HFFc6 (cell line): Measurements from ENCODE around the gene GRK3. TPM values are rescaled to one million over a fixed set of nuclear protein-coding genes. Genes with fewer than 3 reads are reported as not detected.
"Not testable (repeated sequence)": the region's sequence is repeated elsewhere in the genome, so short reads cannot be mapped to it uniquely, and the experiment has no call there.

Experiments used
- DNase-seq: peaks from one replicate; pipeline ENCODE4 v3.0.0-alpha.2; 2018
- H3K27ac Mint-ChIP-seq: 2 replicates; pipeline ENCODE4 v1.8.0; 2020; ENCODE audit warnings: mild to moderate bottlenecking, mixed read lengths
- H3K27me3 Mint-ChIP-seq: 2 replicates; pipeline ENCODE4 v1.8.0; 2021; ENCODE audit warnings: mild to moderate bottlenecking, moderate library complexity, mixed read lengths; ENCODE audit not compliant: insufficient read depth
- H3K36me3 Mint-ChIP-seq: 2 replicates; pipeline ENCODE4 v1.8.0; 2021; ENCODE audit warnings: low read depth, mixed read lengths
- H3K4me1 Mint-ChIP-seq: 2 replicates; pipeline ENCODE4 v1.8.0; 2020; ENCODE audit warnings: low read depth, mixed read lengths
- H3K4me3 Mint-ChIP-seq: 2 replicates; pipeline ENCODE4 v1.8.0; 2020; ENCODE audit warnings: mild to moderate bottlenecking, moderate library complexity, mixed read lengths
- H3K9me3 Mint-ChIP-seq: 2 replicates; pipeline ENCODE4 v1.8.0; 2020; ENCODE audit warnings: mild to moderate bottlenecking, mixed read lengths
- total RNA-seq, 6 experiments: library from RNA; stranded (reverse); fragmentation: NEBNext Ultra II Directional; extraction: Animal tissue kit (Norgen Biotek cat#: 25700); gene quantifications; 2 replicates in 1 of 6; 3 replicates in 5 of 6; pipeline ENCODE4 v1.2.3, GENCODE V29; 2021
- TF ChIP-seq, protein P1 (sequence below): fragments of 200-600 bp; sonication (generic); IDR thresholded peaks from 2 replicates; pipeline ENCODE4 v1.5.0; 2021; ENCODE audit warnings: antibody characterized with exemption, mild to moderate bottlenecking

GRK3 gene
- total RNA-seq, 6 experiments from 2014 or later: 0.05 TPM; not detected in 5

GRCh38 chr22:25555586-25555985, 8.9 kb upstream of the GRK3 start:
- TF ChIP-seq, protein P1, sequence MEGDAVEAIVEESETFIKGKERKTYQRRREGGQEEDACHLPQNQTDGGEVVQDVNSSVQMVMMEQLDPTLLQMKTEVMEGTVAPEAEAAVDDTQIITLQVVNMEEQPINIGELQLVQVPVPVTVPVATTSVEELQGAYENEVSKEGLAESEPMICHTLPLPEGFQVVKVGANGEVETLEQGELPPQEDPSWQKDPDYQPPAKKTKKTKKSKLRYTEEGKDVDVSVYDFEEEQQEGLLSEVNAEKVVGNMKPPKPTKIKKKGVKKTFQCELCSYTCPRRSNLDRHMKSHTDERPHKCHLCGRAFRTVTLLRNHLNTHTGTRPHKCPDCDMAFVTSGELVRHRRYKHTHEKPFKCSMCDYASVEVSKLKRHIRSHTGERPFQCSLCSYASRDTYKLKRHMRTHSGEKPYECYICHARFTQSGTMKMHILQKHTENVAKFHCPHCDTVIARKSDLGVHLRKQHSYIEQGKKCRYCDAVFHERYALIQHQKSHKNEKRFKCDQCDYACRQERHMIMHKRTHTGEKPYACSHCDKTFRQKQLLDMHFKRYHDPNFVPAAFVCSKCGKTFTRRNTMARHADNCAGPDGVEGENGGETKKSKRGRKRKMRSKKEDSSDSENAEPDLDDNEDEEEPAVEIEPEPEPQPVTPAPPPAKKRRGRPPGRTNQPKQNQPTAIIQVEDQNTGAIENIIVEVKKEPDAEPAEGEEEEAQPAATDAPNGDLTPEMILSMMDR: no peak
- peaks cover 4% of the 10 kb centered on the region for H3K27me3 Mint-ChIP-seq
- H3K4me1 Mint-ChIP-seq: no peaks in the 10 kb centered on the region
- H3K9me3 Mint-ChIP-seq: peaks cover 30% of the 10 kb centered on the region; the same call in 1 of the 2 replicates
- DNase-seq: no peak
- no peak overlapping the region for H3K27ac Mint-ChIP-seq
- H3K36me3 Mint-ChIP-seq: no peaks in the 10 kb centered on the region
- no peak overlapping the region for H3K4me3 Mint-ChIP-seq

DNA sequence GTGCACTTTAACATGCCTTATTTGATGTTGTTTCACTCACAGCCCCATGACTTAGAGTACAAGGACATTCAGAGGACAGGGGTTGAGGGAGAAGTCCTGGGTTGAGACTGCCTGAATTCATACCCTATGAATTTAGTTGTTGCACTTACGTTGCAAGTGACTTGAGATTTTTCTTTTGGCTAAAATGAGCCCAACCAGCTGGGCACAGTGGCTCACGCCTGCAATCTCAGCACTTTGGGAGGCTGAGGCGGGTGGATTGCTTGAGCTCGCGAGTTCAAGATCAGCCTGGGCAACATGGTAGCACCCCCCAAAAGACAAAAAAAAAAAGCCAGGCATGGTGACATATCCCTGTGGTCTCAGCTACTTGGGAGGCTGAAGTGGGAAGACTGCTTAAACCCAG, 7.3 kb upstream of the GRK3 start:
- DNase-seq: no peak
- Mint-ChIP-seq H3K4me1 (no peaks in the 10 kb centered on the region), H3K27me3 (peaks cover 4% of the 10 kb centered on the region), H3K36me3 (no peaks in the 10 kb centered on the region), H3K4me3 (no peak overlapping the region), H3K9me3 (peaks cover 25% of the 10 kb centered on the region; the same call in 1 of the 2 replicates), H3K27ac (no peak overlapping the region)
- TF ChIP-seq, protein P1: no peak

DNA sequence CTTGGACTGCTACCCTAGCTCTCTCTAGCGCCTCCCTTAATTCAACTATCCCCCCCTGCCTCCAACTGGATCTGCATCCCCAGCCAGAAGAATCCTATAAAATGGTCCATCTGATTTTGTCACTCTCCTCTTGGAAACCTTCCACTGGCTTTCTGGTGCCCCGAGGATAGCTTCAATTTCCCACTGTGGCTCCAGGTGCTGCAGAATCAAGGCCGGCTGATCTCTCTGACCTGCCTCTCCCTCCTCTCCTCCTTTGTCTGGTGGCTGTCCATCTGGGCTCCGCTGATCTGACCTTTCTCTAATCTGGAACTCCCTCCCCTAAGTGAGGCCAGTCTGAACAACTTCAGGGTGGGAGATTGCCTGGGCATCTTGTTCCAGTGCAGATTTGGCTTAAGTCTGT, 6.1 kb upstream of the GRK3 start:
- H3K36me3 Mint-ChIP-seq: no peaks in the 10 kb centered on the region
- H3K4me1 Mint-ChIP-seq: no peaks in the 10 kb centered on the region
- TF ChIP-seq, protein P1: no peak
- no peak for DNase-seq
- H3K27me3 Mint-ChIP-seq: peaks cover 8% of the 10 kb centered on the region
- peaks cover 25% of the 10 kb centered on the region; the same call in 1 of the 2 replicates for H3K9me3 Mint-ChIP-seq
- no peak overlapping the region for H3K4me3 Mint-ChIP-seq
- no peak overlapping the region for H3K27ac Mint-ChIP-seq

DNA sequence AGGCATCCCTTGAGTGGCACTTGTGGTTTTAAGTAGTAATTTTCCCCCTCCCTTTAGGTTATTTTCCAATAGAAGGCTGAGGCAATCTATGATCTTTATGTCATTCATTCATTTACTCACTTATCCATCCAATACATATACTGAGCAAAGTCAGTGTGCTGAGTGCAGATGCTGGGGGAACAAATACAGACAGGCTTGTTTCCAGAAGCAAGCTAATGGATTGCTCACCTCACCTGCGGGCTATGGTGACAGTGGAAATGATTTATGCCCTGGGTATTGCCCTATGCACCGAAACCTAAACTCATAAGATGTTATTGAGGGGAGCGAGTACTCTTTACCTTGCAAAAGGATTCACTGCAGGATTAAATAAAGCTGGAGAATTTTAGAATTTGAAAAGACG, 4.6 kb upstream of the GRK3 start:
- Mint-ChIP-seq H3K27me3 (peaks cover 12% of the 10 kb centered on the region), H3K9me3 (peaks cover 26% of the 10 kb centered on the region; the same call in 1 of the 2 replicates)
- not testable (repeated sequence) for DNase-seq, H3K4me1 Mint-ChIP-seq, H3K4me3 Mint-ChIP-seq, H3K36me3 Mint-ChIP-seq, H3K27ac Mint-ChIP-seq

DNA sequence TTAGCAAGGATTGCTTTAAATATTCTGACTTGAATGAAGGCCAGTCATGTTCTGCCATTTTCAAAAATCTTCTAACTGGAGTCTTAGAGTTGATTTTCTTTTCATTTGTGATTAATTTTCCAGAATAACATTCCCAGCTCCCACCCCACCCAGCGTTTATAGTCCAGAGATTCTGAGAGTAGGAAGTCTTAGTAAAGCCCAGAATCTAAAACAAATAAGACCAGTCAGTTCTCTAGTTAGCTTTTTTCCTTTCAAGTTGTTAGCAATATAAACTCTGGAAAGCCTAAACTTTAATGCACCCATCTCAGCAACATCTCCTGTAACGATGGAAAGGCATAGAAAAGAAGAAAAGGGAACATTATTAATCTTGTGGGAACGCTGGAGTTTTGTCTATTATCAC, 3.3 kb upstream of the GRK3 start:
- DNase-seq, H3K27ac Mint-ChIP-seq, H3K36me3 Mint-ChIP-seq, H3K4me3 Mint-ChIP-seq, H3K4me1 Mint-ChIP-seq: not testable (repeated sequence)
- peaks cover 14% of the 10 kb centered on the region; the same call in 1 of the 2 replicates for H3K9me3 Mint-ChIP-seq
- H3K27me3 Mint-ChIP-seq: peaks cover 15% of the 10 kb centered on the region

GRCh38 chr22:25561927-25562326, 2.5 kb upstream of the GRK3 start:
- H3K36me3 Mint-ChIP-seq, H3K4me3 Mint-ChIP-seq, H3K4me1 Mint-ChIP-seq, H3K9me3 Mint-ChIP-seq, H3K27ac Mint-ChIP-seq, DNase-seq: not testable (repeated sequence)
- H3K27me3 Mint-ChIP-seq: peaks cover 15% of the 10 kb centered on the region

- H3K36me3 Mint-ChIP-seq, H3K27ac Mint-ChIP-seq, H3K4me3 Mint-ChIP-seq, H3K9me3 Mint-ChIP-seq, DNase-seq, H3K4me1 Mint-ChIP-seq: not testable (repeated sequence)
- H3K27me3 Mint-ChIP-seq: peaks cover 15% of the 10 kb centered on the region
These were observed 1.3 kb upstream of the GRK3 start for GRCh38 chr22:25562966-25563760.
